Hindlimb muscle (tissue), 1 donor: ENCODE results near the gene ZNF593. TPM values are rescaled to one million over a fixed set of nuclear protein-coding genes. Genes with fewer than 3 reads are reported as not detected.

Source experiments
- DNase-seq: peaks from one replicate; pipeline ENCODE4 v3.0.0-alpha.2; 2013
- polyA plus RNA-seq: library from polyadenylated mRNA; unstranded; fragments of 120-200 nt; gene quantifications from one replicate; pipeline ENCODE4 v1.2.1, GENCODE V29; 2013; ENCODE audit not compliant: insufficient read length

Gene ZNF593
- polyA plus RNA-seq, 1 donor: 17.3 TPM

DNA sequence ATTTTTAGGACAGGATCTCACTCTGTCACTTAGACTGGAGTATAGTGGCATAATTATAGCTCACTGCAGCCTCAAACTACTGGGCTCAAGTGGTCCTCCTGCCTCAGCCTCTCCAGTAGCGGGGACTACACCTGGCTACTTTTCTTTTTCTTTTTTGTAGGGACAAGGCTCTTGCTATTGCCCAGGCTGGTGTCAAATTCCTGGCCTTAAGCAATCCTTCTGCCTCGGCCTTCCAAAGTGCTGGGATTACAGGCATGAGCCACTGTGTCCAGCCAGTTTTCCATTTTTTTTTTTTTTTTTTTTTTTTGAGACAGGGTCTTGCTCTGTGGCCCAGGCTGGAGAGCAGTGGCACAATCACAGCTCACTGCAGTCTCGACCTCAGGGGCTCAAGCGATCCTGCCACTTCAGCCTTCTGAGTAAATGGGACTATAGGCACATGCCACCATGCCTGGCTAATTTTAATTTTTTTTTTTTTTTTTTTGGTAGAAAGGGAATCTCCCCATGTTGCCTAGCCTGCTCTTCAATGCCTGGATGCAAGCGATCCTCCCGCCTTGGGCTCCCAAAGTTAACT, 43.7 kb downstream of the ZNF593 start:
- no peak for DNase-seq

GRCh38 chr1:26215246-26215645, 45.5 kb downstream of the ZNF593 start:
- no peak for DNase-seq

DNA sequence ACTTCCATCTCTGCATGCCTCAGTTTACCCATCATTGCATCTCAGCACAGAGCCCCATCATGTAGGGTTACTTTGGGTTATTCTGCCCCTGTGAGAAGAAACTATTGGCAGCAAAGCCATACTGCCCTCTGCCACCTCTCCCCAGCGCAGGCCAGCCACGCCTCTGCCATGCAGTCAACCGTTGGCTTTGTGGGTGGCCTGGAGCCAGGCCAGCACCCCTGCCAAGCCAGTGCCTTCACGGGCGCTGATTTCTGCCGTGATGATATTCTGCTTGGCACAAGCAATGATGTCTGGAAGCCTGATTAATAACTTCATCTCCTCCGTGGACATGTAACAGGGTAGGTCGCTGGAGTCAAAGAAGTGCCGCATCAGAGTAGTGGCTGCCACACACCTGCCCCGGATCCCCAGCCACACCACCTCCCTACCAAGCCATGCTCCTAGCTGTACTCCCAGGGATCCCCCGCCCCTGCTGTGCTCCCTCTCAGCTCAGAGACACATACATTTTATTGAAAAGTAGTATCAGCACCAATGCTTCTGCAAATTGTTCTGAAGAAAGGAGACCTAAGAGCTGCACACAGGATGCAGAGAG, 49.3 kb downstream of the ZNF593 start:
- DNase-seq: no peak

Other genes starting within 250 kb of the ZNF593 start
- 87.9 TPM for gene PAFAH2, start 171.8 kb upstream of the ZNF593 start, polyA plus RNA-seq
- 4.2 TPM for gene EXTL1, start 148.1 kb upstream of the ZNF593 start, polyA plus RNA-seq
- gene SLC30A2, start 123.8 kb upstream of the ZNF593 start, polyA plus RNA-seq: 0.97 TPM
- 50.3 TPM for gene TRIM63, start 102.3 kb upstream of the ZNF593 start, polyA plus RNA-seq
- gene PDIK1L, start 58.1 kb upstream of the ZNF593 start, polyA plus RNA-seq: 5.6 TPM
- 0.98 TPM for gene FAM110D, start 10.8 kb upstream of the ZNF593 start, polyA plus RNA-seq
- gene C1orf232, start 945 bp upstream of the ZNF593 start, polyA plus RNA-seq: not detected
- 2.3 TPM for gene ZNF593OS, start 1.9 kb downstream of the ZNF593 start, polyA plus RNA-seq
- 2.5 TPM for gene CNKSR1, start 7.6 kb downstream of the ZNF593 start, polyA plus RNA-seq
- not detected for gene CATSPER4, start 20.7 kb downstream of the ZNF593 start, polyA plus RNA-seq
- gene CEP85, start 64.3 kb downstream of the ZNF593 start, polyA plus RNA-seq: 23.0 TPM
- gene SH3BGRL3, start 110.2 kb downstream of the ZNF593 start, polyA plus RNA-seq: 57.4 TPM
- 8.6 TPM for gene UBXN11, start 136.7 kb downstream of the ZNF593 start, polyA plus RNA-seq
- gene CD52, start 148.1 kb downstream of the ZNF593 start, polyA plus RNA-seq: 2.2 TPM
- gene CRYBG2, start 184.2 kb downstream of the ZNF593 start, polyA plus RNA-seq: 0.40 TPM
- not detected for gene ZNF683, start 202.8 kb downstream of the ZNF593 start, polyA plus RNA-seq
- gene LIN28A, start 240.9 kb downstream of the ZNF593 start, polyA plus RNA-seq: not detected